Neural progenitor cell (in vitro differentiated cells): ENCODE results near the gene CPS1.

Source experiments
- EZH2 ChIP-seq: fragments of 200-600 bp; sonication (generic); IDR thresholded peaks from 2 replicates; pipeline ENCODE4 v1.6.1; 2017; ENCODE audit warnings: antibody characterized with exemption, mild to moderate bottlenecking, moderate library complexity
- TF ChIP-seq, protein P1 (sequence below): fragments of 200-600 bp; sonication (generic); IDR thresholded peaks from 2 replicates; pipeline ENCODE4 v1.5.1; 2017; ENCODE audit warnings: antibody characterized with exemption, mild to moderate bottlenecking

DNA sequence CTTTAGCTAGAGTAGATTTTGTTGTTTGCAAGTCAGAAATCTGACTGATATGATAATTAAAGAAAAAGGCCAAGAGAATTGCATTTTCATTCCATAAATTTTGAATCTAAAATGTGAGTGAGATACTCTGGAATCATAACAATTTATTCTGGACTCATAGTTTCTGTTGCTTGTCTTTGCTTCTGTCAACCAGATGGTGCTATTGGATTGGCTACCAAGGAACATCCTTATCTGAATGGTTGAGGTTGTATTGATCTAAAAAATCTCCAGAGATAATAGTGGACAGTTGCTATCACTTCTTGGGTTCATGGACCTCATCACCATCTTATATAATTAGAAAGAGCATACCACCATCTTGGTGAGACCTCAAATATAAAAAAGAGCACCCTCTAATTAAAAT, 34.0 kb upstream of the CPS1 start:
- TF ChIP-seq, protein P1, sequence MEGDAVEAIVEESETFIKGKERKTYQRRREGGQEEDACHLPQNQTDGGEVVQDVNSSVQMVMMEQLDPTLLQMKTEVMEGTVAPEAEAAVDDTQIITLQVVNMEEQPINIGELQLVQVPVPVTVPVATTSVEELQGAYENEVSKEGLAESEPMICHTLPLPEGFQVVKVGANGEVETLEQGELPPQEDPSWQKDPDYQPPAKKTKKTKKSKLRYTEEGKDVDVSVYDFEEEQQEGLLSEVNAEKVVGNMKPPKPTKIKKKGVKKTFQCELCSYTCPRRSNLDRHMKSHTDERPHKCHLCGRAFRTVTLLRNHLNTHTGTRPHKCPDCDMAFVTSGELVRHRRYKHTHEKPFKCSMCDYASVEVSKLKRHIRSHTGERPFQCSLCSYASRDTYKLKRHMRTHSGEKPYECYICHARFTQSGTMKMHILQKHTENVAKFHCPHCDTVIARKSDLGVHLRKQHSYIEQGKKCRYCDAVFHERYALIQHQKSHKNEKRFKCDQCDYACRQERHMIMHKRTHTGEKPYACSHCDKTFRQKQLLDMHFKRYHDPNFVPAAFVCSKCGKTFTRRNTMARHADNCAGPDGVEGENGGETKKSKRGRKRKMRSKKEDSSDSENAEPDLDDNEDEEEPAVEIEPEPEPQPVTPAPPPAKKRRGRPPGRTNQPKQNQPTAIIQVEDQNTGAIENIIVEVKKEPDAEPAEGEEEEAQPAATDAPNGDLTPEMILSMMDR = no peak
- TF ChIP-seq EZH2 = no peak
